GM21528 (cell line): ENCODE data around the gene POLE.

ENCODE experiments used
- ATAC-seq: cut with Tn5 transposase; IDR thresholded peaks from one replicate; pipeline ENCODE4 v1.9.1; 2021; ENCODE audit warnings: mild to moderate bottlenecking, moderate library complexity; ENCODE audit not compliant: unreplicated experiment, low FRiP score

Gene POLE

GRCh38 chr12:132583736-132584135 lies 103.4 kb downstream of the POLE start:
- ATAC-seq, result no peak

- no peak for ATAC-seq
Measured at GRCh38 chr12:132583411-132583710, 103.8 kb downstream of the POLE start.

- no peak for ATAC-seq
Measured at GRCh38 chr12:132582582-132583410, 104.3 kb downstream of the POLE start.

- no peak for ATAC-seq
Measured at GRCh38 chr12:132582058-132582420, 105.1 kb downstream of the POLE start.

GRCh38 chr12:132581348-132582057 lies 105.6 kb downstream of the POLE start:
- no peak for ATAC-seq

- no peak for ATAC-seq
Measured at GRCh38 chr12:132580701-132581292, 106.3 kb downstream of the POLE start.

- no peak for ATAC-seq
Measured at GRCh38 chr12:132579744-132580143, 107.4 kb downstream of the POLE start.

GRCh38 chr12:132578826-132579225 lies 108.3 kb downstream of the POLE start:
- ATAC-seq, result no peak

GRCh38 chr12:132578118-132578517 lies 109.0 kb downstream of the POLE start:
- ATAC-seq, result no peak

- ATAC-seq, result no peak
Measured at GRCh38 chr12:132577191-132577920, 109.8 kb downstream of the POLE start.

GRCh38 chr12:132576701-132577100 lies 110.4 kb downstream of the POLE start:
- no peak for ATAC-seq

- no peak for ATAC-seq
Measured at GRCh38 chr12:132575661-132576060, 111.5 kb downstream of the POLE start.

GRCh38 chr12:132574271-132574996 lies 112.7 kb downstream of the POLE start:
- ATAC-seq, result no peak
